Body of pancreas (tissue), 4 donors: Measurements from ENCODE around the gene RMND1. TPM values are rescaled to one million over a fixed set of nuclear protein-coding genes. Genes with fewer than 3 reads are reported as not detected.
A peak's percentile ranks its signal among the peaks of the same experiment; 100 is the strongest.

Source experiments
- ATAC-seq: fragments of 150-250 bp; one replicate; pipeline ENCODE4 v1.9.1; 2016
- DNase-seq, 4 donors: peaks; one replicate each; pipeline ENCODE4 v3.0.0-alpha.2; 2019
- H3K27ac ChIP-seq, 4 donors: fragments of 200-600 bp; sonication (generic); 1 replicate in 3 of 4; 2 replicates in 1 of 4; pipeline versions ENCODE4 v1.5.1 to v1.6.1; 2016 to 2019; ENCODE audit warnings: mild to moderate bottlenecking in 1 of 4, mixed read lengths in 1 of 4, moderate library complexity in 1 of 4
- H3K27me3 ChIP-seq, 2 donors: fragments of 200-600 bp; sonication (generic); one replicate each; pipeline ENCODE4 v1.6.0; 2016; ENCODE audit warnings: mild to moderate bottlenecking in 1 of 2
- H3K36me3 ChIP-seq, 2 donors: fragments of 200-600 bp; sonication (generic); replicated peaks in 1 of 2; 2 replicates each; pipeline ENCODE4 v1.5.1; 2016; ENCODE audit warnings: low read depth in 2 of 2; ENCODE audit not compliant: insufficient read depth in 1 of 2
- H3K4me1 ChIP-seq: fragments of 200-600 bp; sonication (generic); one replicate; pipeline ENCODE4 v1.6.0; 2016
- H3K4me3 ChIP-seq, 2 donors: fragments of 200-600 bp; sonication (generic); 1 replicate in 1 of 2; 2 replicates in 1 of 2; pipeline ENCODE4 v1.5.1; 2016 to 2019
- H3K9me3 ChIP-seq, 3 donors: fragments of 200-600 bp; sonication (generic); 1 replicate in 2 of 3; 2 replicates in 1 of 3; pipeline ENCODE4 v1.5.1; 2016
- POLR2A ChIP-seq, 3 donors: fragments of 450-650 bp; IDR thresholded peaks; one replicate each; pipeline ENCODE4 v1.6.1; 2016; ENCODE audit warnings: antibody characterized with exemption in 3 of 3, mild to moderate bottlenecking in 2 of 3
- WGBS, 2 donors: methylation state at CpG; one replicate each; pipeline ENCODE4 v1.1.5; 2017; 5-methylcytosine and 5-hydroxymethylcytosine counted together
- intact Hi-C: fragments of 100-400 bp; cut with DNase I; formaldehyde crosslinking; loops from one replicate; pipeline ENCODE4 v1.15.1; 2023
- total RNA-seq, 2 donors: library from RNA; depleted of rRNA; stranded (reverse); fragments of >200 nt; gene quantifications; one replicate each; pipeline ENCODE4 v1.1.0, GENCODE V29; 2016
- TF ChIP-seq, protein P1 (sequence below), 7 experiments: fragments of 450-650 bp in 4 of 7; fragments of 200-600 bp in 3 of 7; sonication (generic) in 3 of 7; IDR thresholded peaks; one replicate each; pipeline ENCODE4 v1.5.1; 2016 to 2019; ENCODE audit warnings: antibody characterized with exemption in 7 of 7

Gene RMND1
- total RNA-seq, 2 donors from 2014 or later, result 6.6 to 10.9 TPM

DNA sequence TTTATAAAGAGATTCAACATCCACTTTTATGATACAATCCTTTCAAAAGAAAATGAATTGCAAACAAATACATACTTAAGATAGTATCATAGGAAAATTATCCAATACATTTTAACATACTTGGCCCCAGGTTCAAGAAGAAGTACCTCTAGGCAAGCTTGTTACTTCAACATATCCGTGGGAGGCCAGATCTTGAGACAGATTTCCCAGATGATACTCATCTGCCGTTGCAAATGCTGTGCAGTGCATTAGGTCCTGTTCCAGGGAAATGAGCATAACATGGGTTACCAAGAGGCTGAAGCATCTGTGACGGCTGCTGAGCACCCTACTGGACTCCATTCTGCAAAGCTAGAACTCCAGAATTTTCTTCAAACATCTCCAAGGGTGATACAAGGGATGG lies 15.6 kb downstream of the RMND1 start:
- Histone ChIP-seq H3K4me3 (no peak overlapping the region), H3K36me3 (no peaks in the 10 kb centered on the region), H3K27me3 (no peaks in the 10 kb centered on the region), H3K27ac (peak overlapping the region in 1 of 4 donors; percentile 19), H3K9me3 (no peaks in the 10 kb centered on the region), H3K4me1 (peaks cover 10% of the 10 kb centered on the region)
- WGBS, 2 donors, result 73 to 83% methylated on average over 3 of the region's 3 CpGs
- ATAC-seq (no peak), DNase-seq (no peak)
- TF ChIP-seq POLR2A (IDR thresholded peaks at IDR 0.05), result no peak
- TF ChIP-seq, protein P1, sequence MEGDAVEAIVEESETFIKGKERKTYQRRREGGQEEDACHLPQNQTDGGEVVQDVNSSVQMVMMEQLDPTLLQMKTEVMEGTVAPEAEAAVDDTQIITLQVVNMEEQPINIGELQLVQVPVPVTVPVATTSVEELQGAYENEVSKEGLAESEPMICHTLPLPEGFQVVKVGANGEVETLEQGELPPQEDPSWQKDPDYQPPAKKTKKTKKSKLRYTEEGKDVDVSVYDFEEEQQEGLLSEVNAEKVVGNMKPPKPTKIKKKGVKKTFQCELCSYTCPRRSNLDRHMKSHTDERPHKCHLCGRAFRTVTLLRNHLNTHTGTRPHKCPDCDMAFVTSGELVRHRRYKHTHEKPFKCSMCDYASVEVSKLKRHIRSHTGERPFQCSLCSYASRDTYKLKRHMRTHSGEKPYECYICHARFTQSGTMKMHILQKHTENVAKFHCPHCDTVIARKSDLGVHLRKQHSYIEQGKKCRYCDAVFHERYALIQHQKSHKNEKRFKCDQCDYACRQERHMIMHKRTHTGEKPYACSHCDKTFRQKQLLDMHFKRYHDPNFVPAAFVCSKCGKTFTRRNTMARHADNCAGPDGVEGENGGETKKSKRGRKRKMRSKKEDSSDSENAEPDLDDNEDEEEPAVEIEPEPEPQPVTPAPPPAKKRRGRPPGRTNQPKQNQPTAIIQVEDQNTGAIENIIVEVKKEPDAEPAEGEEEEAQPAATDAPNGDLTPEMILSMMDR (IDR thresholded peaks at IDR 0.05), result no peak
- intact Hi-C loops, result no loop called here

DNA sequence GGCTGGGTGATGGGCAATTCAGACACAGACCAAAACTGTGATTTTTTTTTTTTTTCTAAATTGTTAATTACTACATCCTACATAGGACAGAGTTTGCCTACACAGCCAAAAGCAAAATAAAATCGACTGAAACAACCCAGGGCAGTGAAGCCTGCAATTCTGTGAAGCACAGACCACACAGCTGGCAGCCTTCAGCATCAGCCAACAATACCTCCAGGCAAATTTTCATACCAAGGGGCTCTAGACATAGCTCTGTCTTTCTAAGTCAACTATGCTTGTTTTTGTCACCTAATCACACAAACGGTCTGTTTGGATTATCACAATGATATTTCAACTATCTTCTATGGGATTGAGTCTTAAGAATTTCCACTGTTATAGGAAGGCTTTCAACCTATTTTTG lies 17.6 kb downstream of the RMND1 start:
- Histone ChIP-seq H3K4me1 (peaks cover 8% of the 10 kb centered on the region), H3K36me3 (peaks cover 0 to 8% of the 10 kb centered on the region in 2 donors), H3K4me3 (no peak overlapping the region), H3K27ac (no peak overlapping the region), H3K9me3 (no peaks in the 10 kb centered on the region), H3K27me3 (no peaks in the 10 kb centered on the region)
- ATAC-seq, result no peak
- 41 to 54% methylated on average over 2 of the region's 2 CpGs for WGBS, 2 donors
- intact Hi-C loops, result no loop called here
- TF ChIP-seq POLR2A (IDR thresholded peaks at IDR 0.05), result no peak
- TF ChIP-seq, protein P1 (IDR thresholded peaks at IDR 0.05), result no peak
- DNase-seq, result no peak

DNA sequence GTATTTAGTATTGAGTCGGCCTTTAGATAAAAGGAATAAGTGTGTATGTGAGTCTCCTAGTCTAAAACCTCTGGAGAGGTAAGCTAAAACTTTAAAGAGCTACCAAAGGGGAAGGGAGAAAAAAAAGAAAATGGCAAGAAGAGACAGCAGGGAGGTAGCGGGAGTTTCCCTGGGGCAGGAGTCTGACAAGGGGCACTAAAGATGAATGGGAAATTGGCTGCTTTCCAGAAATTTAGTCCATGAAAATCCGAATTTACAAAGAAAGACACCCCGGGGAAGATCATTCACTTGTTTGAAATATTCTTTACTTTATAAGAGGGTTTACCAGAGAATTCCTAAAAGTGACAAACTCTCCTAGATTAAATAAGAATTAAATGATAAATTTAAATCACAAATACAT lies 19.3 kb downstream of the RMND1 start:
- peaks cover 5% of the 10 kb centered on the region for H3K4me1 ChIP-seq
- peaks cover 0 to 8% of the 10 kb centered on the region in 2 donors for H3K36me3 ChIP-seq
- 90 to 91% methylated on average over 4 of the region's 4 CpGs for WGBS, 2 donors
- ATAC-seq (no peak), DNase-seq (no peak)
- H3K9me3 ChIP-seq, result no peaks in the 10 kb centered on the region
- TF ChIP-seq POLR2A (IDR thresholded peaks at IDR 0.05), result no peak
- TF ChIP-seq, protein P1 (IDR thresholded peaks at IDR 0.05), result no peak
- H3K4me3 ChIP-seq, result no peak overlapping the region
- no peaks in the 10 kb centered on the region for H3K27me3 ChIP-seq
- no peak overlapping the region for H3K27ac ChIP-seq
- intact Hi-C loops, result no loop called here

DNA sequence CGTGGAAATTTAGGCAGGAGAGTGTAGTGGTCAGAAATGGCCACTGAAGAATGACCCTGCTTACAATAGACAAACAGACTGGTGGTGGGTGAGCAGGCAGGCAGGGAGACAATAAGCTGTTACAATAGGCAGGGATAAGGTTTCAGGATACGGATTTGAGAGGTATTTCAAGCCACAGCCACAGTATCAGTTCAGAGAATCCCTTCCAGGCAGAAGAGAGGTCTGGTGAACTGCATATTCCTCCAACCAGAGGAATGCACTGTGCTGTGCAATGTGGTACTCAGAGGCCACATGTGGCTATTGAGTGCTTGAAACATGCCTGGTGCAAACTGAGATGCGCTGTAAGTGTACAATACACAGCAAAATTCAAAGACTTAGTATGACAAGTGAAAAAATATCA lies 20.6 kb downstream of the RMND1 start:
- intact Hi-C loops, result no loop called here
- ATAC-seq, result no peak
- Histone ChIP-seq H3K36me3 (peaks cover 0 to 10% of the 10 kb centered on the region in 2 donors), H3K4me1 (no peaks in the 10 kb centered on the region), H3K27me3 (no peaks in the 10 kb centered on the region), H3K4me3 (no peak overlapping the region), H3K27ac (no peak overlapping the region), H3K9me3 (no peaks in the 10 kb centered on the region)
- no peak for TF ChIP-seq POLR2A (IDR thresholded peaks at IDR 0.05)
- TF ChIP-seq, protein P1 (IDR thresholded peaks at IDR 0.05), result no peak
- no peak for DNase-seq
- WGBS, 2 donors, result 91 to 96% methylated on average over 3 of the region's 3 CpGs

DNA sequence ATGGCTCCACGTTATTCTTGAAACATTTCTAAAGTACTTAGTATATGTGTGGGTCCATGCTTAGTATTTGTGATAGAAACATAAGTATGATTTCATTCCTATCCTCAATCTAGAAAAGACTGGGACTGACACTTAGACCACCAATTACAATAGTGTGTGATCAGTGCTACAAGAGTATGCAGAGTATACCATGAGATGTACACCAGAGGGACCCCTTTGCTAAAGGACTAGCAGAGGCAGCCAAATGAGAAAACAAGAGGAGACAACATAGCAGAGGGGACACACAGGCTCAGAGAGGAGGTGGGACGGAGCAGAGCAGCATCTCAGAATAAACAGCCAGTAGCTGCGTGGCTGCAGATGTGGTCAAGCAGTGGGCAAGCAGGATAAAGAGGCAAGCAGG lies 21.0 kb downstream of the RMND1 start:
- H3K9me3 ChIP-seq, result no peaks in the 10 kb centered on the region
- H3K4me3 ChIP-seq, result no peak overlapping the region
- 90% methylated on average over 3 of the region's 3 CpGs for WGBS, 2 donors
- H3K27ac ChIP-seq, result no peak overlapping the region
- H3K36me3 ChIP-seq, result peaks cover 0 to 10% of the 10 kb centered on the region in 2 donors
- no peak for DNase-seq
- no peaks in the 10 kb centered on the region for H3K4me1 ChIP-seq
- intact Hi-C loops, result no loop called here
- no peaks in the 10 kb centered on the region for H3K27me3 ChIP-seq
- TF ChIP-seq POLR2A (IDR thresholded peaks at IDR 0.05), result no peak
- TF ChIP-seq, protein P1 (IDR thresholded peaks at IDR 0.05), result no peak
- ATAC-seq, result no peak
